ENCODE results near the gene GALNT10.

The GALNT10 gene

DNA sequence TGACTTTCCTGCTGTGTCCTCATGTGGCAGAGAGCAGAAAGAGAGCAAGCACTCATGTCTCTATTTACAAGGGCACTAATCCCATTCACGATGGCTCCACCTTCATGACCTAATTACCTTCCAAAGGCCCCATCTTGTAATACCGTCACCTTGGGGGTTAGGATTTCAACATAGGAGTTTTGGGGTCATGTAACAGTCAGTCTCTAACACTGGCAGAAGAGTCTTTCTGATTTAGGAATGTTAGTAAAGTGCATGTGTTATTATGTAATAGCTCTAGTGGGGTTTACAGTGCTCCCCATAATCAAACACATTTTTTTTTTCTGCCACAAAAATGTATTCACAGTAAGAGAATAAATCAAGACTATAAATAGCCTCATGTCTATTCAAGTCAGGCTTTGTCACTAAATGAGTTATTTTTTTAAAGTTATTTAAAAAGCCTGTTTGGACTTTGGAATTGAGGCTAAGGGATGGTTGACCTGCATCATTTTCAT is 19.1 kb downstream of the GALNT10 start:
- Histone ChIP-seq H3K27me3 (ENCODE audit: insufficient read depth, poor library complexity, severe bottlenecking) (no peaks in the 10 kb centered on the region), H3K4me3 (replicated peaks; ENCODE audit: insufficient read depth, low read length) (no peak overlapping the region), H3K27ac (replicated peaks) (no peak overlapping the region)
- TF ChIP-seq GABPA (IDR thresholded peaks at IDR 0.05; ENCODE audit: low read depth) (no peak), SPI1 (IDR thresholded peaks at IDR 0.05; ENCODE audit: borderline replicate concordance, low read depth) (no peak)
- TF ChIP-seq, protein P1, sequence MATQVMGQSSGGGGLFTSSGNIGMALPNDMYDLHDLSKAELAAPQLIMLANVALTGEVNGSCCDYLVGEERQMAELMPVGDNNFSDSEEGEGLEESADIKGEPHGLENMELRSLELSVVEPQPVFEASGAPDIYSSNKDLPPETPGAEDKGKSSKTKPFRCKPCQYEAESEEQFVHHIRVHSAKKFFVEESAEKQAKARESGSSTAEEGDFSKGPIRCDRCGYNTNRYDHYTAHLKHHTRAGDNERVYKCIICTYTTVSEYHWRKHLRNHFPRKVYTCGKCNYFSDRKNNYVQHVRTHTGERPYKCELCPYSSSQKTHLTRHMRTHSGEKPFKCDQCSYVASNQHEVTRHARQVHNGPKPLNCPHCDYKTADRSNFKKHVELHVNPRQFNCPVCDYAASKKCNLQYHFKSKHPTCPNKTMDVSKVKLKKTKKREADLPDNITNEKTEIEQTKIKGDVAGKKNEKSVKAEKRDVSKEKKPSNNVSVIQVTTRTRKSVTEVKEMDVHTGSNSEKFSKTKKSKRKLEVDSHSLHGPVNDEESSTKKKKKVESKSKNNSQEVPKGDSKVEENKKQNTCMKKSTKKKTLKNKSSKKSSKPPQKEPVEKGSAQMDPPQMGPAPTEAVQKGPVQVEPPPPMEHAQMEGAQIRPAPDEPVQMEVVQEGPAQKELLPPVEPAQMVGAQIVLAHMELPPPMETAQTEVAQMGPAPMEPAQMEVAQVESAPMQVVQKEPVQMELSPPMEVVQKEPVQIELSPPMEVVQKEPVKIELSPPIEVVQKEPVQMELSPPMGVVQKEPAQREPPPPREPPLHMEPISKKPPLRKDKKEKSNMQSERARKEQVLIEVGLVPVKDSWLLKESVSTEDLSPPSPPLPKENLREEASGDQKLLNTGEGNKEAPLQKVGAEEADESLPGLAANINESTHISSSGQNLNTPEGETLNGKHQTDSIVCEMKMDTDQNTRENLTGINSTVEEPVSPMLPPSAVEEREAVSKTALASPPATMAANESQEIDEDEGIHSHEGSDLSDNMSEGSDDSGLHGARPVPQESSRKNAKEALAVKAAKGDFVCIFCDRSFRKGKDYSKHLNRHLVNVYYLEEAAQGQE (IDR thresholded peaks at IDR 0.05; ENCODE audit: insufficient replicate concordance, low read depth): no peak
- no peak for DNase-seq (ENCODE audit: low read depth in 1 of 2, low spot score in 1 of 2)

DNA sequence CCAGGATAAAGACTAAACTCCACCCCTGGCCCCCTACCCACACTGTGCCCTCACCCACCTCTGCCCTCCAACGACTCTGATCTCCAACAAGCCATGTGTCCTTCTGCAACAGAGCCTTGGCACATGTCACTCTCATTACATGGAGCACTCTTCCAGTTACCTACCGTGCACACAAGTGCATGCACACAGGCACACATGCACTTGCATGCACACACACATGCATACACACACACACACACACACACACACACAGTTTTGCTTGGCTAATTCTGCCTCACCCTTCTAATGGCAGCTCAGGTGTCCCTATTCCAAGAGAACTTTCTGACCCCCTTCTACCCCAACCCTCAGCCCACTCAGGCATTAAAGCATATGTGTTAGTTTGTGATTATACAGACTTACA is 19.6 kb downstream of the GALNT10 start:
- Histone ChIP-seq H3K4me3 (replicated peaks; ENCODE audit: insufficient read depth, low read length) (no peak overlapping the region), H3K27ac (replicated peaks) (no peak overlapping the region), H3K27me3 (ENCODE audit: insufficient read depth, poor library complexity, severe bottlenecking) (no peaks in the 10 kb centered on the region)
- DNase-seq (ENCODE audit: low read depth in 1 of 2, low spot score in 1 of 2): no peak
- no peak for TF ChIP-seq SPI1 (IDR thresholded peaks at IDR 0.05; ENCODE audit: borderline replicate concordance, low read depth)
- TF ChIP-seq, protein P1 (IDR thresholded peaks at IDR 0.05; ENCODE audit: insufficient replicate concordance, low read depth): no peak
- no peak for TF ChIP-seq GABPA (IDR thresholded peaks at IDR 0.05; ENCODE audit: low read depth)
- TF ChIP-seq POLR2AphosphoS5 (IDR thresholded peaks at IDR 0.05; ENCODE audit: low read depth): no peak
- TF ChIP-seq, protein P2, sequence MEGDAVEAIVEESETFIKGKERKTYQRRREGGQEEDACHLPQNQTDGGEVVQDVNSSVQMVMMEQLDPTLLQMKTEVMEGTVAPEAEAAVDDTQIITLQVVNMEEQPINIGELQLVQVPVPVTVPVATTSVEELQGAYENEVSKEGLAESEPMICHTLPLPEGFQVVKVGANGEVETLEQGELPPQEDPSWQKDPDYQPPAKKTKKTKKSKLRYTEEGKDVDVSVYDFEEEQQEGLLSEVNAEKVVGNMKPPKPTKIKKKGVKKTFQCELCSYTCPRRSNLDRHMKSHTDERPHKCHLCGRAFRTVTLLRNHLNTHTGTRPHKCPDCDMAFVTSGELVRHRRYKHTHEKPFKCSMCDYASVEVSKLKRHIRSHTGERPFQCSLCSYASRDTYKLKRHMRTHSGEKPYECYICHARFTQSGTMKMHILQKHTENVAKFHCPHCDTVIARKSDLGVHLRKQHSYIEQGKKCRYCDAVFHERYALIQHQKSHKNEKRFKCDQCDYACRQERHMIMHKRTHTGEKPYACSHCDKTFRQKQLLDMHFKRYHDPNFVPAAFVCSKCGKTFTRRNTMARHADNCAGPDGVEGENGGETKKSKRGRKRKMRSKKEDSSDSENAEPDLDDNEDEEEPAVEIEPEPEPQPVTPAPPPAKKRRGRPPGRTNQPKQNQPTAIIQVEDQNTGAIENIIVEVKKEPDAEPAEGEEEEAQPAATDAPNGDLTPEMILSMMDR (IDR thresholded peaks at IDR 0.05; ENCODE audit: insufficient read depth, low read length): no peak

DNA sequence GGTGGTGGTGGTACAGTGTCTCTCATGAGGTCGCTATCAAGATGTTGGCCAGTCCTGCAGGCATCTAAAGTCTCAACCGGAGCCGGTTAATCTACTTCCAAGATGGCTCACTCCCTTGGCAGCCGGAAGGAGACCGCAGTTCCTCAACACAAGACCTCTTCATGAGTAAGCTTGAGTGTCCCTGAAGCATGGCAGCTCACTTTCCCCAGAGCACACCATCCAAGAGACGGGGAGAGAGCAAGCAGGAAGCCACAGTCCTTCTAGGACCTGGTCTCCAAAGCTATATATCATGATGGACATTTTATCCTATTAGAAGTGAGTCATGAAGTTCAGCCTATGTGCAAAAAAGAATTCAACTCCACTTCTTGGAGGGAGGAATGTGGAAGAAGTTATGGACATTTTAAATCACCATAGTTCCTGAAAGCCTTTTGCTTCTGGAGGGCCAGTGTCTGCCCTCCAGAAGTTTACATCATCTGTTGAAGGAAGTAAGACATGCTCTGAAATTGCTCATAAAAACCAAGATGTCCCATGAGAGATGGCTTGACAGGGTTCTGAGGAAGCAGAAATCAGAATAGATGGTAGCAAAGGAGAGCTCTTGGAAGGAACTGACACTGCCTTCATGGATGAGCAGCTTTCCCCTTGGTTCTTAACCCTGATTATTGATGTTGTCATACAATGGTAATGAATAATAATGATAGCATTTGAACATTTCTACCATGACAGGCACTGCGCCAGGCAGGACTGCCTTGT is 21.3 kb downstream of the GALNT10 start:
- Histone ChIP-seq H3K27me3 (ENCODE audit: insufficient read depth, poor library complexity, severe bottlenecking) (no peaks in the 10 kb centered on the region), H3K27ac (replicated peaks) (no peak overlapping the region), H3K4me3 (replicated peaks; ENCODE audit: insufficient read depth, low read length) (no peak overlapping the region)
- DNase-seq (ENCODE audit: low read depth in 1 of 2, low spot score in 1 of 2): no peak
- TF ChIP-seq GABPA (IDR thresholded peaks at IDR 0.05; ENCODE audit: low read depth) (no peak), POLR2AphosphoS5 (IDR thresholded peaks at IDR 0.05; ENCODE audit: low read depth) (no peak), SPI1 (IDR thresholded peaks at IDR 0.05; ENCODE audit: borderline replicate concordance, low read depth) (no peak)
- TF ChIP-seq, protein P1 (IDR thresholded peaks at IDR 0.05; ENCODE audit: insufficient replicate concordance, low read depth): no peak
- TF ChIP-seq, protein P2 (IDR thresholded peaks at IDR 0.05; ENCODE audit: insufficient read depth, low read length): no peak

Data from HL-60 (cell line).